ENCODE results near the gene TTC4.

The TTC4 gene

GRCh38 chr1:54705153-54705552 lies 10.5 kb upstream of the TTC4 start:
- DNase-seq: no peak

DNA sequence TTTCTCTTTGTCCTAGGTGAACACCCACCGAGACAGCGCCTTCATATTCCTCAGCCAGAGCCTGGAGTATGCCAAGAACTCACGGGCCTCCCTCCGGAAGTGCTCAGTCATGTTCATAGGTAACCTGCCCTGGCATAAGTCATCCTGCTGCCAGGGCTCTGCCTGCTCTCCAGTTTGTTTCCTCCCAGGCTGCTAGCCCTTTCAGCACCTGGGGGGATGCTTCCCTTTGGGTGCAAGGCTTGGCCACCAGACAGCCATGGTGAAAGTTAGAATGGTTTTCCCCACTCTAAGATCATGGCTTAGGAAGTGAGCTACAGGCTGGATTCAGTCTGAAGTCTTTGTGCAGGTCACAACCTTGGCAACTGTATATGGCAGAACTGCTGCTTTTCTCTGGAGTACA lies 9.2 kb upstream of the TTC4 start:
- no peak for DNase-seq

DNA sequence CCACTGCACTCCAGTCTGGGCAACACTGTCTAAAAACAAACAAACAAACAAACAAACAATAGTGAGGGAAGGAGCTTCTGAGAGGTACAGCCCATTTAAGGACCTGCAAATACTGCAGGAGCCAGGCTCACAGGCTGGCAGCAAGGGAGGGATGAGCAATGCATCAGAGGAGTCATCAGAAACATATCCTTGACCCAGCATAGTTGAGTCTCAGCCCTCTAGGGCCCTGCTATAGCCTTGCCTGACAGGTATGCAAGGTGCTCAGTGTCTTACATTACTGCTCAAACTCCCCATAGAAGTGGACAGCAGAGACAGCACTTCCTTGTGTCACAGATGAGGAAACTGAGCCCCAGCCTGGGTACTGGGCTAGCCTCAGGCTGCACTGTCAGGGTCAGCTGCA lies 7.3 kb upstream of the TTC4 start:
- DNase-seq: no peak

- DNase-seq: no peak
These were observed 5.9 kb upstream of the TTC4 start for GRCh38 chr1:54709547-54710292.

GRCh38 chr1:54710434-54710833 lies 5.2 kb upstream of the TTC4 start:
- DNase-seq: no peak

- no peak for DNase-seq
These were observed 4.8 kb upstream of the TTC4 start for GRCh38 chr1:54710841-54711240.

GRCh38 chr1:54711536-54711935 lies 4.1 kb upstream of the TTC4 start:
- DNase-seq: no peak

GRCh38 chr1:54714881-54715492 lies 674 bp upstream of the TTC4 start:
- DNase-seq: no peak

- no peak for DNase-seq
These were observed 812 bp downstream of the TTC4 start for GRCh38 chr1:54716299-54717047.

DNA sequence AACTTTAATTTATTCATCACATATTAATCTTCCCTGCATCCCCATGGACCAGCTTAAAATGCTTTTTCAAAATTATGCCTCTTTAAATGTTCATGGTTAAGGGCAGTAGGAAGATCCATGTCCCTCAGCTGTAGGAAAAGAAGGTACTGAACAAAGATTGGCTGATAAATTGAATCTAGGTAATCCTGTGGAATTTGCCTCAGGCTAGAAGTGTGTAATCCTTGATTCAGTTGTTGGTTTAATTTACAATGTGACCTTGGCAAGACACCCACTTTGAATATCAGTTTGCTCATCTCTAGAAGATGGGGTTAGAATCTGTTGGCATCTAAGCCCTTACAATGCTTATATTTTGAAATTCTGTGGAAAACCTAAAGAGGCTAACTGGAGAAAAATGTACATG lies 6.1 kb downstream of the TTC4 start:
- DNase-seq: no peak

- DNase-seq: no peak
These were observed 8.3 kb downstream of the TTC4 start for GRCh38 chr1:54723985-54724384.

DNA sequence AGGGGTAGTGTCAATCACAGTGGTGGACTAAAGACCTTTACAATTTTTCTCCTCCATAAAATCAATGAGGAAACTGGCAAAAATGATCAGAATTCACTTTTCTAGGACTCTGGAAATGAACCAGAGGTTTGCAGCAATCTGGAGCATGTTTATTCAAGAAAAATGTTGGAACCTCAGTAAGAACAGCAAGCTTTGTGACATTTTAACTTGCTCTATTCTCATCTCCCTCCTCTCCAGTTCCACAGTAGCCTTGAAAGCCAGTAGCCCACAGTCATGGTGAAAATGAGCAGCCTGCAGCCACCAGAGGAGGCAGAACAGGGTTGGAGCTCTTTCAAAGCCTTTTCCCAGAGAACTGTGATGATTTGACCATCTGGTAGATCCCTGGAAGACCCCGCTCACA lies 9.1 kb downstream of the TTC4 start:
- no peak for DNase-seq

- no peak for DNase-seq
These were observed 12.4 kb downstream of the TTC4 start for GRCh38 chr1:54728027-54728426.

DNA sequence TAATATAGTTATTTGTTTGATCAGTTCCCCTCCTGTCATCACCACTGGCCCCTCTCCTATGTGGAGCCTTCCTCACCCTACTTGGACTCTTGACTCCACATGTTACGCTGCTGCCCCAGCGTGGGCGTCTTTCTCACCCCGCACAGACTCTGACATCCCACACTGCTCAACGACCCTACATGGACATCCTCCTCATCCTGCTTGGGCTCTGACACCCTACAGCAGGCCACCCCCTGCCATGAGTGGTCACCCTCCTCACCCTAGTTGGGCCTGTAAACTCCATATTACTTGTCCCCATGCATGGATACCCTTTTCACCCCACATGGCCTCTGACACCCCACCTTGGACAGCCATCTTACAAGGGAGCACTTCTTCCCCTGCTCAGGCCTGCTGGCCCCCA lies 21.0 kb downstream of the TTC4 start:
- no peak for DNase-seq

DNA sequence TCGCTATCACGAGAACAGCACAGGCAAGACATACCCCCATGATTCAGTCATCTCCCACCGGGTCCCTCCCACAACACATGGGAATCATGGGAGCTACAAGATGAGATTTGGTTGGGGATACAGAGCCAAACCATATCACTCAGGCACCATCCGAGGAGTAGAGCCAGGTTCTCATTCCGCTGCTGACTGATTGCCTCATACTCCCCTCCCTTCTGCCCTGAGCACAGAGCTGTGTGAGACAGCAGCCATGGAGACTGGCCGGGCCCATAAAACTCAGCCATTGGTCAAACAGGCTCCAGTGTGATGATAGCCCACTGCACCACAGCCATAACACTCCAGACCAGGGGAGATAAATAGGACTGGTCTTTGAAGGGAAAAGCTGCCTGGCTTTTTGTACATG lies 22.6 kb downstream of the TTC4 start:
- DNase-seq: no peak

- no peak for DNase-seq
These were observed 25.9 kb downstream of the TTC4 start for GRCh38 chr1:54741531-54741930.

GRCh38 chr1:54742282-54742681 lies 26.6 kb downstream of the TTC4 start:
- DNase-seq: no peak

- DNase-seq: no peak
These were observed 28.0 kb downstream of the TTC4 start for GRCh38 chr1:54743416-54744226.

GRCh38 chr1:54744696-54745095 lies 29.0 kb downstream of the TTC4 start:
- DNase-seq: no peak

DNA sequence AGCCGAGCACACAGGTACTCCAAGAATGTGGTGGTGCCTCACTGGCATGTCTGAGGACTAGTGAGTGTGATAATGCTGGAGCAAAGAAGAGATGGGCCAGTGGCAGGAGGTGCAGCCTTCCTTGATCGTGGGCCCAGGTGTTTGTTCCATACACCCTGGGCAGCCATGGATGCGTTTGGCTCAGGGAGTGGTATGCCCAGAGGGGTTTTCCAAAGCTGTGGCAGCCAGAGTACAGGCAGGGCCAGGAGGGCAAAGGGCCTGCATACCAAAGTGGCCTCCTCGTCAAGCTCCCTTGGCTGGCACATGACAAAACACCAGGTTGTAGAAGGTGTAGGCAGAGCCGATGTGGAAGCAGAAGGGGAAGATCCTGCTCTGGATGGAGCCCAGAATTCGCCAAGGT lies 29.6 kb downstream of the TTC4 start:
- no peak for DNase-seq

GRCh38 chr1:54745864-54746263 lies 30.2 kb downstream of the TTC4 start:
- DNase-seq: no peak

DNA sequence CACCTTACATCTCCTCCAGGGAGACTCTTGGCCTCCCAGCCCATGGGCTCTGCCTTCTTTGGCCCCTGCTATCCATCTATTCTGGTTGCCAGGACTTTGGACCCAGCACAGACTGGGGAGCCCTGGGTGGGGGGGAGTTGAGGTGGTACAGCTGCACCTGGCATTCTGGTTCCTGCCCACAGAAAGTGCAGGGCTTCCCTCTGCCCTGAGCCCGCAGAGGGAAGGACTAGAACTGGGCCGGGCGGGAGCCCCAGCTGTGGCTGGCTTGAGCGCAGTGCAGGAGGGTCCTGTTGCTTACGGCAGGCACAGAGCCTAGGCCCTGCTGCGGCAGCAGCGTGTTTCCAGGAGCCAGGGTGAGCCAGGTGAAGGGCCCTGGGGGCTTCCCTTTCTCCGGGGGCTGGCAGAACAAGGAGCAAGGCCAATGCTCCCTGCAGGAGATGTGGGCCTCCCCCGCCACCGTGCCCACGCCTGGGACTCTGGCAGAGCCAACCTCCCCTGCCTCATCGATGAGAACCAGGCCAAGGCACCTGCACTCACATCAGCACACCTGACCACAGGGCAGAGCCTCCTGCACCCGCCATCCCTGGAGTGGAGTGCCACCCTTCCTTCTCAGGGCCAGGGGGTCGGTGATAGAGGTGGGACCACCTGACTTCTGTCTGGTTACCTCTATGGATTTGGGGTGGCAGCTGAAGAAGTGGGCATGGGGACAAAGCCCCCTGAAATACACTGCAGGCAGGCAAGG lies 32.6 kb downstream of the TTC4 start:
- DNase-seq: no peak

DNA sequence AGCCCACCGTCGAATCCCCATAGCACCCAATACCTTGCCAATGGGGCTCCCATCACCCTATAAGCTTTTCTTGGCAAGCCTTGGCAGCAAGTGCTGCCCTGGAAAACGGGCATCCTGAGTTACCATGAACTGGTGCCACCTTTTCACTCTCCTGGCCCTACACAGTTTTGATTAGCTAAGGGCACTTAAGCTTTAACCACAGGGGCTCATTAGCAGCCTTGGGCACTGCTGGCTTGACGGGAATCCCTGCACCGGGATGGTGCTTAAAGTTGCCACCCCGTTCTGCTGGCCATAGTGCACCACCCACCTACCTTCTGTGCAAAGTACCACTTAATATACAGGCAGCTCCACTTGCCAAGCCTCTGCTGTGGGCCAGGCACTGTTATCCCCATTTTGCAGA lies 34.9 kb downstream of the TTC4 start:
- DNase-seq: no peak

Measured in cerebellar nuclear complex (tissue), 1 donor.